HG03097 (cell line): ENCODE data around the gene PTPRN2.
"Not testable (repeated sequence)": the region's sequence is repeated elsewhere in the genome, so short reads cannot be mapped to it uniquely, and the experiment has no call there.

Source experiments
- ATAC-seq: cut with Tn5 transposase; IDR thresholded peaks from one replicate; pipeline ENCODE4 v1.9.1; 2021; ENCODE audit not compliant: unreplicated experiment, low FRiP score

PTPRN2 gene

DNA sequence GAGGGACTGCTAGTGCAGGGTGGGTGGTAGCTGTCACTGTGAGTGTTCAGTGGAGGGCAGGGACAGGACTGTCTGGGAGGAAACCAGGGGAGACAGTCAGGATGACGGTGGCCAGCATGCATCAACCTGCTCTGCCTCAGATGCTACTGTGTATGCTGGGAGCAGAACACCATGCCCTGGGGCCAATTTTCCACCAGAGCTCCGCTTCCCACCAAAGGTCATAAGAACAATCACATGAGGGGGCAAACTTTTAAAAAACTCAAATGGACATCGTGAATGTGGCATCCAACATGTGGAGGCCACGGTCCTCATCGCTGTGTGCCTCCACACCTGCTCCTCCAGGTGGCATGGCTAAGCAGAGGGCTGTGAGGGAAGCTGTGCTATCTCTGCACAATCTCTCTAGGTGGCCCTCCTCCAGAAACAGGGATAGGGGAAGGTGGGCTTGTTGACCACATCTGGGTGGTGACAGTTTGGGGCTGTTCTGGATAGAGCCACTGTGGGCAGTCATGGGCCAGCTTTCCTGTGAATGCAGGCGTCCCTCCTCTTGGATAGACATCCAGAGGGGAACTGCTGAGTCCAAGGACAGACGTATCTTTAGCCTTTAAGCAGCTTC is 411.0 kb downstream of the PTPRN2 start:
- no peak for ATAC-seq

DNA sequence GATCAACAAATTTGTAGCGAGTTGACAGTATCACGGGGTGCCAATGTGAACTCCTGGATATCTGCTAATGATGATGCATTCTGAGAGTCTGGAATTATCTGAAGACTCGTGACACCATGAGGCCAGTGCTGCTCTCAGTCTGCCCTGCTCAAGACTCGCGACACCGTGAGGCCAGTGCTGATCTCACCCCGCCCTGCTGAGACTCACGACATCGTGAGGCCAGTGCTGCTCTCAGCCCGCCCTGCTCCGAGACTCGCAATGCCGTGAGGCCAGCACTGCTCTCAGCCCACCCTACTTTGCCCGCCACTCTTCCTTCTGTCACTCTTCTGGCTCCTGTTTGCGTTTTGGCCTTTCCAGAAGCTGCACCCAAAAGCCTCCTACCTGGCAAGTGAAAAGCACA is 411.8 kb downstream of the PTPRN2 start:
- ATAC-seq = no peak

DNA sequence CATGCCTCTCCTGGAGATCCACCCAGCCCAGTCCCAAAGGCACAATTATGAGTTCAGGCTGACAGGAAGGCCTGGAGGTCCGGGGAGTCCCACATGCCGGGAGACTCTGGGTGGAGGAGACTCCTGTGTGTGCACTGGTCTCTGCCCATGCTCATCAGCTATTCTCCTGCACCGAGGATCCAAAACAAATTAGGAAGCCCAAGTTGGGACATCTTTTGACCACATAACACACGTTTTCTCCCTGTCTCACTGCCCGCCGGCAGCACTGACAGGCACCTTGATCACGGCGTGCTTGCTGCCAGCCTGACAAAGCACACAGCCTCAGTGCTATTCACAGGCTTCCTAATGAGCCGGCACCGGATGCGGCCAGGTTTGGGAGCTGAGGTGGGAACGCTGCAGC is 412.7 kb downstream of the PTPRN2 start:
- no peak for ATAC-seq

DNA sequence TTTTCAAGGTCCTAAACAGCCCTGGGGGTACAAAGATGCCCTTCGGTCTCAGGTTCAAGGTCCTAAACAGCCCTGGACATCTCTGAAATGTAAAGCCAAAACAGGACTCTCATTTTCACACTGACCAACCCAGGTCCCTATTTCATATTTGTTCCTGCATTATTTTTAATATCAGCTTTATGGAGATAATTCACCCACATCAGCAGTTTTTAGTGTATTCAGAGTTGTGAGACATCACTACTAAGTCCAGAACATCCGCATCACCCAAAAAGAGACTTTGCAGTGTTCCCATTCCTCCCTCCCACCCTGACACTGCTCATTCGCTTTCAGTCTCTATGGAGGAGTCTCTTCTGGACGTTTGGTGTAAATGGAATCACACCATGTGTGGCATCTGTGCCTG is 420.2 kb downstream of the PTPRN2 start:
- ATAC-seq = no peak

DNA sequence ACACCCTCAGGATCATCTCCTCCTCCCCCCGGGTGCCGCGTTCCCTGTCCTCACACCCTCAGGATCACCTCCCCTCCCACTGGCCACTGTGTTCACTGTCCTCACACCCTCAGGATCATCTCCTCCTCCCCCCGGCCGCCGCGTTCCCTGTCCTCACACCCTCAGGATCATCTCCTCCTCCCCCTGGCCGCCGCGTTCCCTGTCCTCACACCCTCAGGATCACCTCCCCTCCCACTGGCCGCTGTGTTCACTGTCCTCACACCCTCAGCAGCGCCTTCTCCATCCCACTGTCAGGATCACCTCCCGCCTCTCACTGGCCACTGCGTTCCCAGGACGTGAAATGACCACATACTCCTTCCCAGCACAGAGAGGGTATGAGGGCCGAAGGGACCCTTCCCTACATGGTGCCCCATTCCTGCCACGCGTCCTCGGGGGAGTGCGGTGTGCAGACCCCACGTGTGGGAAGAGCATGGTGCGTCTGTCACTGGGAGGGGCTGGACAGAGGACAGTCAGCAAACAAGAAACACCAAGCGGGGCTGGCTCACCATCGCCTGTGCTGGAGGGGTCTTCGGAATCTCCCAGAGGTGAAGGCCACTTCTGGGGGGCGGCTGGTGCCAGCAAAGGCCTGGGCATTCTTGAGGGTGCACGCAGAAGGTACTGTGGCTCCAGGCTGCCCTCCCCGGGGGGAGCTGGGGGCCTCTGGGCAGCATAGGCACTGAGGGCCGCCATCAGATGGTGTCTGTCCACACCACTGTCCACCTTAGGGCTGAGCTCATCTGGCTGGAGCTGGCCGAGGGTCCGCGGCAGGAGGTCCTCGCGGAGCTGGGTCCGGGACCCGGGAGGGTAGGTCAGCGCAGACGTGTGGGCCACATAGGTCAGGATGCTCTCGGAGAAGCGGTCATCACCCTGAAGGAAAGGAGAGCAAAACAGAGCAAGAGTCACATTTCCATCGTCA is 421.0 kb downstream of the PTPRN2 start:
- ATAC-seq = no peak

DNA sequence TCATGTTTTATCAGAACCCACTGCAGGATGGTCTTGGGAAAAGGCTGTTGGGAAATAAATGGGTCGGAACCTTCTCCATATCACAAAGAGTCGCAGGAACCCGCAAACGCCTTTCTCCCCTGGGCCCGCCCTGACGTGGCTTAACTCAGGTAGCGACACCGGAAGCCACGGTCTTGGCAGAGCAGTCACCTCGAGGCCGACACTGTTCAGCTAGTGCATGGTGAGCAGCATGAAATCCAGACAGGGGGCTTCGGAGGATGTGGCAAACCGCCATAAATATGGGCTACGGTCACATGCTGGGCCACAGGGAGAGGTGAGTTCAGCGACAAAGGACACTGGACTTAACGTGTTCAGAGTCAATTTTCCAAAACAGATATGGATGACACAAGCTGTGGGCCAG is 421.9 kb downstream of the PTPRN2 start:
- no peak for ATAC-seq

DNA sequence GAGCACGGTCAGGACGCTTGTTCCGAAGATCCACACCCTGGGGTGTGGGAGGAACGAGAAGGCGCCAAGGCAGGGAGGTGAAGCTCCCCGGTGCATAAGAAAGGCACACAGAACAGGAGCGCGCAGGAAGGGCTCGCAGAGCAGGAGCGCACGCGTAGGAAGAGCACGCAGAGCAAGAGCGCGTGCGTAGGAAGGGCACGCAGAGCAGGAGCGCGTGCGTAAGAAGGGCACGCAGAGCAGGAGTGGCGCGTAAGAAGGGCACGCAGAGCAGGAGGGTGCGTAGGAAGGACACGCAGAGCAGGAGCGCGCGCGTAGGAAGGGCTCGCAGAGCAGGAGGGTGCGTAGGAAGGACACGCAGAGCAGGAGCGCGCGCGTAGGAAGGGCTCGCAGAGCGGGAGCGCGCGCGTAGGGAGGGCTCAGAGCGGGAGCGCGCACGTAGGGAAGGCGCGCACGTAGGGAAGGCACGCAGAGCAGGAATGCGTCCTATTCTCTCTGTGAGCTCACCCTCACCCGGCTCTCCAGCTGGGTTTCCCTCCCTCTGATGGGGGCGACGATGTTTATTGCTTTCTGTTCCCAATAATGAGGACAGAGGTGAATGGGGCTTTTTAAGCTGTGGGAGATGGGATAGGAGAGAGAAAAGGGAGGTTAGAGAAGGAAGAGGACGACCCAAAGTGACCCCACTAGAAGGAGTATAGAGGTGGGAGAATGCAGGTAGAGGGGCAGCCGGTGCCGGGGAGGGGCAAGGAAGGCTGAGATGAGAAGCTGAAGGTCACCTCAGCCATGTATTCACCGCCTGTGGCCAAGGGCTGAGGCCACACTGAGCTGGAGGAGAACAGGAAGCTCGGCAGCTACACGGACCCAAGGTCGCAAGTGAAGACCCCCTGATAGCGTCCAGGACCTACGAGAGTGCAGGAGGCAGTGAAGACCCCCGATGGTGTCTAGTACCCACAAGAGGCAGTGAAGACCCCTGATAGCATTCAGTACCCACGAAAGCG is 423.2 kb downstream of the PTPRN2 start:
- no peak for ATAC-seq

DNA sequence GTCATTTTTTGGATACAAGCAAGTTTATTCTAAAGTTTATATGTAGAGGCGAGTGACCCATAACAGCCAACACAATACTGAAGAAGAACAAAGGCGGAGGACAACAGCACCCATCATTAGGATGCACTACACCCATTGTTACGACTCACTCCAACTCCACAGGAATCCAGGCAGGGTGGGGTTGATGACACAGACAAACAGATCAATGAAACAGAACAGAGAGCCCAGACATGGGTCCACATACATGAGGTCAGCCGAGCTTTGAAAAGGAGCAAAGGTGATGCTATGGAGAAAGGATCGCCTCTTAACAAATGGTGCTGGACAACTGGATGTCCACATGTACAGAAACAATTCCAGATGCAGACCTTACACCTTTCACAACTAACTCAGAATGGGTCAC is 426.4 kb downstream of the PTPRN2 start:
- no peak for ATAC-seq

DNA sequence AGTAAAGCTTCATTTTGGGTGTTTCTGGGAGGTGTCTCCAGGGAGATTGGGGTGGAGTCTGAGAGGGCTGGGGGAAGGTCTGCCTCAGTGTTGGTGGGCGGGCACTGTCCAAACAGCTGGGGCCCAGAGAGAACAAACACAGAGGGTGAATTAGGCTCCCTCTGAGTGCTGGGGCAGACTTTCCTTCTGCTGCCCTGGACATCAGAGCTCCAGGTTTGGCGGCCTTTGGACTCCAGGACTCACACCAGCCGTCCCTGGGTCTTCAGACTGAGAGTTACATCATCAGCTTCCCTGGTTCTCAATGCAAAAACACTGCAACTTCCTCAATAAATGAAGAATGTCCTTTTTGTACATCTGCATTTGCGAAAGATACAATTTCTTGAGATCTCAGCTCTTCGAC is 427.4 kb downstream of the PTPRN2 start:
- no peak for ATAC-seq

DNA sequence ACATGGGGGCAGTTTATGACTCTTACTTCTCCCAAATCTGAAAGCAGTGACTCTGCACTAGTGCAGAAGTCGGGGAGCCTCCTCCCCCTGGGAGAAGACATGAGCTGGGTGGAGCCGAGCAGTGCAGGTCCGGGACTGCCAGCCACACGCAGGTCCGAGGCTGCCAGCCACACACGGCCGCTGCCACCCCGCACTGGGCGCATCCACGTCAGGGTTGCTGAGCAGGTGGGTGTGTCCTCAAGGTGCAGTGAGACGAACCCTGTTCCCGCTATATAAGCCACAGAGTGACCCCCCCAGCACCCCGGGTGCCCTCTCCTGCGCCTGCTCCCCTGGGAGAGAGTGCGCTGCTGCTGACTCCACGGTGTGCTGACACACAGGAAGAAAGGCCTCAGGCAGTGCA is 430.2 kb downstream of the PTPRN2 start:
- no peak for ATAC-seq

DNA sequence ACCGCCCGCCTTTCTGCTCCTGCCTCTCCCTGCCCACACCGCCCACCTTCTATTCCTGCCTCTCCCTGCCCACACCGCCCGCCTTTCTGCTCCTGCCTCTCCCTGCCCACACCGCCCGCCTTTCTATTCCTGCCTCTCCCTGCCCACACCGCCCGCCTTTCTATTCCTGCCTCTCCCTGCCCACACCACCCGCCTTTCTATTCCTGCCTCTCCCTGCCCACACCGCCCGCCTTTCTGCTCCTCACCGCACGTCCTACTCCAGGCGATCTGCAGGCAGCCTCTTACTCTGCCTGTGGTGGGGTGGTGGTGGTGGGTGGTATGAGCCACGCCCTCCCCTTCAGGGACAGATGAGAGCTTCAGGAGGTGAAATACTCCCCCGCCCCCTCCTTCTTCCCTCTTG is 436.4 kb downstream of the PTPRN2 start:
- ATAC-seq = not testable (repeated sequence)

DNA sequence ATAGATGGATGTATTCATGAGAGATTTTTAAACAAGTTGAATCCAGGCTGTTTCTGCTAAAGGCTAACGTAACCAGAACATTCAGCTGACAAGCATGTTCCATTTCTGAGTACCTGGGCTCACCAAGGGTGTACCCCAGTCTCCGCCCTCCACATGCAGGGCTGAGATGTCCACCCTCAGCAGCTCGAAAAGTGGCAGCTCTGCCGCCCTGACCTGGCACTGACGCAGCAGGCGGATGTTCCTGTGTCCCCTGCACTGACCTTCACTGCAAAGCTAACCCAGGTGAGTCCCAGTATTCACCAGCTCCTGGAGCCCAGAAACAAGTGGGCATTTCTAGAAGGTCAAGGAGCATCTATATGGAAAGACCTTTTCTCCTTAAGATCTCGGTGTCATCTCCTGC is 437.4 kb downstream of the PTPRN2 start:
- no peak for ATAC-seq

DNA sequence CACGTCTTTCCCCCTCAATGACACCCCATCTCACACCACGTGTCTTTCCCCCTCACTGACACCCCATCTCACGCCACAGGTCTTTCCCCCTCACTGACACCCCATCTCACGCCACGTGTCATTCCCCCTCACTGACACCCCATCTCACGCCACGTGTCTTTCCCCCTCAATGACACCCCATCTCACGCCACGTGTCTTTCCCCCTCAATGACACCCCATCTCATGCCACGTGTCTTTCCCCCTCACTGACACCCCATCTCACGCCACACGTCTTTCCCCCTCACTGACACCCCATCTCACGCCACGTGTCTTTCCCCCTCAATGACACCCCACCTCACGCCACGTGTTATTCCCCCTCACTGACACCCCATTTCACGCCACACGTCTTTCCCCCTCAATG is 440.2 kb downstream of the PTPRN2 start:
- not testable (repeated sequence) for ATAC-seq

DNA sequence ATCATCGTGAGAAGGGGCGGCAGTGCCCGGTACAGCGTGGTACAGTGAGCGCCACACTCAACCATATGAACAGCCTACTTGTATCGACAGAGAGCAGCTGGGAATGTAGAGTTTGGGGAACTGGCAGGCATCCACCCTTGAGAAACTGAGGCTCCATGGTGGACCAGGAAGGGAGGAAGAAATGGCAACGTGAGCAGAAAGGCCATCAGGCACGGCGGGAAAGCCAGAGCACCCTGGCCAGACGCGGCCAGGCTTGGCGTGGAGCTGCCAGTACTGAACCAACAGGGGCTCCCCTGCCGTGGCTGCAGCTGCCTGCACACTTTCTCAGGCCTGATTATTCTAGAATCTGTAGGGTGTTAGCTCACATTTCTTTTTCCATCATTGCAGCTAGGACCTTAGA is 442.3 kb downstream of the PTPRN2 start:
- no peak for ATAC-seq

DNA sequence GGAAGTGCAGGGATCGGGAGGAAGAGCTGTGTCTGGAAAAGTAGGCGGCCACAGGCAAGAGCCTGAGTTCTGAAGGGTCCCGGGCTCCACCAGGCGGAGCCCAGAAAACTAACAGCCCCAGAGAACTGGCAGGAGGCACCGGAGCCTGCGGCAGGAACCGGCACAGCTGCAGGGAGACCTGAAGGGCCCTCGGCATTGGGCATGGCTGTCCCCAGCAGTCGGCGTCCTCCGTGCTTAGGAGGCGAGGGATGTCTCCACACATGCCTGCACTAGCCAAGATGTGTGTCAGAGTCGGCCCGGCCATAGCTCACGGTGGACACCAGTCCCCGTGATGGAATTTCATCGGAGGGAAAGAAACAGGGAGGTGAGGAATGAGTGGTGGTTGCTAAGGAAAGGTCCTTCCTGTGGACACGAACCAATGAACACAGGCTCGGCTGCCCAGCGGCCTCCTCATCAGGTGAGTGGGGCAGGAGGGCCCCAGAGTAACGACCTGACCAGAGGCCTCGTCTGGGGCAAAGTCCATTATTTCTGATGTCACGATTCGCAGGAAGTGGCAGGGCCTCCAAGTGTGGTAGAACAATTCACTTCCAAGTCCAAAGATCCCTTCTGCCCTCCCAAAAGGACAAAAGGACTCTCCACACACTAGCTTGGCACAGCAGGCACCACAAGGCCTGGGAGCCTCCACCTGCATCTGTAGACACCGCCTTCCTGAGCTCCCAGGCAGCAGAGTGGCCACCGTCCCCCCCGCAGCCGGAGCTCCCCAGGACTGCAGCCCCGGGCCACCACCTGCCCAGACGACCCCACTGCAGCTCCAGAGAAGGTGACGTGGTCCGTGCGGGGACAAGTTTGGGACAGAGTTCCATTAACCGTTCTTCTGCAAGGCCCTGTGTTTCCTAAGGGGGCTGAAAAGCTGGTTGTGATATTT is 444.2 kb downstream of the PTPRN2 start:
- ATAC-seq = no peak

DNA sequence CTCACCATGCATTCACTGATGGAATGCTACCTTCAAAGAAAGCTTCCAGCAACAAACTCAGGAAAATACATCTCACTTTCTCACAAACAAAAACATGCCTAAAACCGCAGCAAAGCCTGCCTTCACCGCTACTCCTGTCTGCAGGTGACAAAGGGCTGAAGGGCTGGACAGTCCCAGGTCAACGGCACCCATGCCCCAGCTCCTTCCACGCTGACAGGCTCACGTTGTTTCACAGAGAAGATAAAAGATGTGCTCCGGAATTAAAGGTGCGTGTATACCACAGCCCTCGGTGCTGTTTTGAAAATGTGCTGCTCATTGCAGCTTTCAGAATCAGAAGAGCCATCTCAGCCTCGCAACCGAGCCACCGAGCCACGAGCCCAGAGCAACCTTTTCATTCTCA is 445.0 kb downstream of the PTPRN2 start:
- no peak for ATAC-seq

DNA sequence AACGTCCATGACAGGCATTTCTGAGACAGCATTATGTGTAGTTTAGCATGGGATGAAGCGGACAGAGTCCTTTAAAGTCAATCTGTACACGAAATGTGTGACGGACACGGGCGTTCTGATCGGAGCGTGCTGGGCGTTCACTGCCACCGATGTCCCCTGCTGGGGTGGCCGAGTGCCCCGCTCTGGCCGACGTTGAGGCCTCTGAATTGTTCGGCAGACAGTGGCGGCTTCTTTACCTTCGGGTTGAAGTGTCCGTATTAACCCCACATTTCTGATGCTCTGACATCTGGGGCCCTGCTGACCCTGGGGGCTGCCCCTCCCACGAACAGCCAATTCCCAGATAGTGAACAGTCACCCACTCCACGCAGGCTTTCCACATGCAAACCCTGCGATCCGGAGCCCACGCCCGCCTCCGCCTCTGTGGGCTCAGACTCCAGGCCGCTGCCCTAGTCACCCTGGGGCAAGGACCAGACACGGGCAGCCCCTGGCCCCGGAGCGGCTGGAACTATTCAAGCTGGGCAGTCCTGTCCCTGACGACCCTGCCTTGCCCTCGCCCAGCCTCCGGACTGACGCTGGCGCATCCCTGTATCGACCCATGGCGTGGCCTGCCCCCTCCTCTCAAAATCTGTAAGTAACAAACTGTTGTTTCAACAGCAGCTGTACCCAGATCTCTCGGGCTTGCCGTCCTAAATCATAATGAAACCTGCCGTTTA is 445.7 kb downstream of the PTPRN2 start:
- ATAC-seq = no peak

DNA sequence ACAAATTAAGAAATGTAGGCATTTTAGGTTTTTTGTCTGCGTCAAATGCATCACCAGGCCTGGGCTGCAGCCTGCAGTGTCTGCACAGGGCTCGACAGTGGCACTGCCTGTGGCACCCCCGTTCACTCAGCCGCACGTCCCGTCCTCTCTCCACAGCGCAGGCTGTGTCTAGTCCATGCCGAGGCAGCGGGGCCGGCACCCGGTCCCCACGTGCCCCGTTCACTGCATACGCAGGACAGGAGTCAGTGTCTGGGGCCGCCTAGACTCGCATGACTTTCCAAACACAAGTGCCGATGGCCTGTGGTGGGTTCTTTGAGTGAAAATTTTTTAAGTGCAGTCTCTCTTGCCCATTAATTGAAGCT is 446.4 kb downstream of the PTPRN2 start:
- ATAC-seq = no peak

DNA sequence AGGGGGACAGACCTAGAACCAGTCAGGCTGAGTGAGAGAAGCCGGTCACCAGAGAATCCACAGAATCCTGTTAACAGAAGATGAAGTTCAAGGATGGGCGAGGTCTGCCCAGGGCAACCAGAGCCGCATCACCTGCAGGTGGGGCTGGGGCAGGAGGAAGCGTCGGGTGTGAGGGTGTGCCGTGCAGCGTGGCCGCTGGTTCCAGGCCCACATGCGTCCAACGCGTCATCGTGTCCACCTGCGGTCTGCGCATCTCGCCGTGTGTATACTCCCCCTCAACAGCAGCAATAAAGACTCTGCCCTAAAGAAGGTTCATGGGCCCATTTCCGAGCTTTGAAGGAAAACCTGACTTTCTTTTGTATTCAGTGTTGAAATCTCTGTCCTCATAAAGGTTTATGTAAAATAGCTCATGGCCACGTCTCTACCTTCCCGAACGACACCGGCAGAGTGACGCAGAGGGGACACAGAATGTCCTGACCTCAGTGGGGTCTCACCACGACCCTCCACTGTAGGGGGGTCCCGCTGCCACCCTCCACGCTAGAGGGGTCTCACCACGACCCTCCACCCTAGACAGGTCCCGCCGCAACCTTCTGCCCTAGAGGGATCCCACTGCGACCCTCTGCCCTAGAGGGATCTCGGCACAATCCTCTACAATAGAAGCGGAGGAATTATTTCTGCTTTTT is 446.9 kb downstream of the PTPRN2 start:
- no peak for ATAC-seq
